H9 (cell line): ENCODE measurements around the gene TFAM. TPM values are rescaled to one million over a fixed set of nuclear protein-coding genes. Genes with fewer than 3 reads are reported as not detected.

Experiments
- DNase-seq: peaks from one replicate; pipeline ENCODE4 v3.0.0-alpha.2; 2017
- H2AFZ ChIP-seq: one replicate; pipeline ENCODE4 v1.6.1; 2013; ENCODE audit warnings: mild to moderate bottlenecking, low read length, control low read depth, moderate library complexity
- H2AK5ac ChIP-seq: 2 replicates; pipeline ENCODE4 v1.6.1; 2013; ENCODE audit warnings: low read length, control low read depth, mixed read lengths; ENCODE audit not compliant: insufficient read length
- H2BK120ac ChIP-seq: one replicate; pipeline ENCODE4 v1.6.1; 2013; ENCODE audit warnings: low read depth, mild to moderate bottlenecking, low read length, control low read depth, inconsistent platforms; ENCODE audit not compliant: poor library complexity, severe bottlenecking
- H2BK12ac ChIP-seq: 2 replicates; pipeline ENCODE4 v1.6.1; 2013; ENCODE audit warnings: low read length, control low read depth, mixed read lengths, low read depth; ENCODE audit not compliant: insufficient read length
- H2BK15ac ChIP-seq: 2 replicates; pipeline ENCODE4 v1.6.1; 2013; ENCODE audit warnings: low read depth, low read length, control low read depth
- H2BK20ac ChIP-seq: one replicate; pipeline ENCODE4 v1.6.1; 2013; ENCODE audit warnings: low read depth, mild to moderate bottlenecking, low read length, control low read depth, inconsistent platforms; ENCODE audit not compliant: poor library complexity, severe bottlenecking
- H2BK5ac ChIP-seq: 2 replicates; pipeline ENCODE4 v1.6.1; 2013; ENCODE audit warnings: low read length, control low read depth, mixed read lengths; ENCODE audit not compliant: insufficient read length
- H3K14ac ChIP-seq: 2 replicates; pipeline ENCODE4 v1.6.1; 2013; ENCODE audit warnings: low read length, control low read depth; ENCODE audit not compliant: insufficient read depth
- H3K18ac ChIP-seq: 2 replicates; pipeline ENCODE4 v1.6.1; 2013; ENCODE audit warnings: low read depth, mild to moderate bottlenecking, mixed read lengths, low read length, control low read depth; ENCODE audit not compliant: insufficient read length
- H3K23ac ChIP-seq: 2 replicates; pipeline ENCODE4 v1.6.1; 2013; ENCODE audit warnings: low read length, control low read depth, mixed read lengths, low read depth; ENCODE audit not compliant: insufficient read length
- H3K23me2 ChIP-seq: 2 replicates; pipeline ENCODE4 v1.6.1; 2013; ENCODE audit warnings: low read depth, mild to moderate bottlenecking, mixed read lengths, low read length, control low read depth; ENCODE audit not compliant: insufficient read length, poor library complexity, severe bottlenecking
- H3K27ac ChIP-seq: 2 replicates; pipeline ENCODE4 v1.5.1; 2013; ENCODE audit warnings: low read length, control low read depth, mixed read lengths, low read depth; ENCODE audit not compliant: insufficient read length
- H3K27me3 ChIP-seq: 2 replicates; pipeline ENCODE4 v1.6.1; 2013; ENCODE audit warnings: low read length, control low read depth, inconsistent platforms; ENCODE audit not compliant: insufficient read depth
- H3K4ac ChIP-seq: 2 replicates; pipeline ENCODE4 v1.6.1; 2013; ENCODE audit warnings: low read depth, mild to moderate bottlenecking, control low read depth, inconsistent platforms, low read length, moderate library complexity
- H3K4me1 ChIP-seq: 2 replicates; pipeline ENCODE4 v1.6.1; 2013; ENCODE audit warnings: low read length, control low read depth, inconsistent platforms; ENCODE audit not compliant: insufficient read depth
- H3K4me2 ChIP-seq: 2 replicates; pipeline ENCODE4 v1.6.1; 2013; ENCODE audit warnings: low read length, control low read depth, mixed read lengths; ENCODE audit not compliant: insufficient read length, insufficient read depth
- H3K56ac ChIP-seq: 2 replicates; pipeline ENCODE4 v1.6.1; 2013; ENCODE audit warnings: low read depth, mild to moderate bottlenecking, mixed read lengths, low read length, control low read depth; ENCODE audit not compliant: insufficient read length
- H3K79me1 ChIP-seq: 2 replicates; pipeline ENCODE4 v1.6.1; 2013; ENCODE audit warnings: low read depth, mild to moderate bottlenecking, moderate library complexity, low read length, control low read depth, inconsistent platforms; ENCODE audit not compliant: insufficient read depth, poor library complexity, severe bottlenecking
- H3K79me2 ChIP-seq: 2 replicates; pipeline ENCODE4 v1.6.1; 2013; ENCODE audit warnings: low read length, control low read depth, inconsistent platforms; ENCODE audit not compliant: insufficient read depth
- H3K9ac ChIP-seq: 2 replicates; pipeline ENCODE4 v1.6.1; 2013; ENCODE audit warnings: low read length, control low read depth, mixed read lengths; ENCODE audit not compliant: insufficient read length; ENCODE audit errors: extremely low read depth
- H3K9me3 ChIP-seq: one replicate; pipeline ENCODE4 v1.6.1; 2013; ENCODE audit warnings: low read depth, low read length, inconsistent platforms; ENCODE audit not compliant: control insufficient read depth
- H3T11ph ChIP-seq: one replicate; pipeline ENCODE4 v1.6.1; 2013; ENCODE audit warnings: mild to moderate bottlenecking, low read length, control low read depth, inconsistent platforms
- H4K20me1 ChIP-seq: one replicate; pipeline ENCODE4 v1.6.1; 2013; ENCODE audit not compliant: control insufficient read depth, insufficient read length, insufficient read depth
- H4K5ac ChIP-seq: 2 replicates; pipeline ENCODE4 v1.6.1; 2013; ENCODE audit warnings: low read depth, mild to moderate bottlenecking, mixed read lengths, low read length, control low read depth; ENCODE audit not compliant: insufficient read length
- H4K8ac ChIP-seq: replicated peaks from 2 replicates; pipeline ENCODE4 v1.6.1; 2013; ENCODE audit warnings: low read length, control low read depth, mixed read lengths, low read depth; ENCODE audit not compliant: insufficient read length
- H4K91ac ChIP-seq: 2 replicates; pipeline ENCODE4 v1.6.1; 2013; ENCODE audit warnings: low read depth, mild to moderate bottlenecking, moderate library complexity, mixed read lengths, low read length, control low read depth; ENCODE audit not compliant: insufficient read length
- H3K27ac Mint-ChIP-seq, 3 experiments: 2 replicates in 2 of 3; 3 replicates in 1 of 3; pipeline ENCODE4 v1.8.0; 2020 to 2021; ENCODE audit warnings: mixed read lengths in 3 of 3, mild to moderate bottlenecking in 1 of 3, moderate library complexity in 1 of 3
- H3K27me3 Mint-ChIP-seq: 2 replicates; pipeline ENCODE4 v1.8.0; 2021; ENCODE audit warnings: low read depth, mild to moderate bottlenecking, moderate library complexity, mixed read lengths
- H3K36me3 Mint-ChIP-seq, 3 experiments: 2 replicates in 2 of 3; 3 replicates in 1 of 3; pipeline ENCODE4 v1.8.0; 2020 to 2021; ENCODE audit warnings: low read depth in 3 of 3, mixed read lengths in 3 of 3; ENCODE audit not compliant: insufficient read depth in 1 of 3
- H3K4me1 Mint-ChIP-seq, 2 experiments: 2 replicates each; pipeline ENCODE4 v1.8.0; 2020; ENCODE audit warnings: mixed read lengths in 2 of 2
- H3K4me3 Mint-ChIP-seq, 2 experiments: 2 replicates in 1 of 2; 3 replicates in 1 of 2; pipeline ENCODE4 v1.8.0; 2020 to 2021; ENCODE audit warnings: mild to moderate bottlenecking in 2 of 2, mixed read lengths in 2 of 2, moderate library complexity in 1 of 2
- H3K9me3 Mint-ChIP-seq, 2 experiments: 2 replicates in 1 of 2; 3 replicates in 1 of 2; pipeline ENCODE4 v1.8.0; 2020; ENCODE audit warnings: mild to moderate bottlenecking in 2 of 2, mixed read lengths in 2 of 2, moderate library complexity in 1 of 2
- WGBS: extraction: QIAGEN DNeasy Blood & Tissue Kit; methylation state at CpG from one replicate; pipeline ENCODE4 v1.1.7; 2013; ENCODE audit warnings: missing lambda C conversion rate, low lambda C conversion rate, mixed read lengths; ENCODE audit not compliant: insufficient read length; ENCODE audit errors: extremely low coverage; 5-methylcytosine and 5-hydroxymethylcytosine counted together
- total RNA-seq: library from RNA; stranded (reverse); gene quantifications from 2 replicates; pipeline ENCODE4 v1.2.1, GENCODE V29; 2021
- TF ChIP-seq, protein P1 (sequence below): fragments of 200-600 bp; sonication (generic); conservative IDR thresholded peaks from 3 replicates; pipeline ENCODE4 v1.8.0; 2021; ENCODE audit warnings: antibody characterized with exemption, mild to moderate bottlenecking

Gene TFAM
- total RNA-seq, 1 experiment from 2014 or later = 144 TPM

DNA sequence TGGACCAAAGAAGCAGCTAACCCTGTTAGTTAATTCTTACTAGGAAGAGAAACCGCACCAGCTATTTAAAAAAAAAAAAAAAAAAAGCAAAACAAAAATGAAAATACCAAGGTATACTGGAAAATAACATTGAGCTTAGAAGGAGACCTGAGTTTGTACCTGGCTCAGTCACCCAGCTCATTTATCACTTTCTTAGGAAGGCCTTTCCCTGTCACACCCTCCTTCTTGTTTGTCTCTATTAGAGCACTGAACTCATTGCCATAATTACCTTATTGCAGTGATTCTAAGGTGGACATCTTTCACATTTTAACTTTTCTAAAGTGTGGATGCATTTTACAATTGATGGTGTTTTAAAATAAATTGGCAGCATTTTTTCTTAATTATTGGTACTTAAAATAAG, 26.3 kb upstream of the TFAM start:
- Histone ChIP-seq H2BK20ac (no peak overlapping the region), H3K14ac (no peak overlapping the region), H4K8ac (no peak overlapping the region), H4K5ac (no peak overlapping the region), H3K79me1 (no peaks in the 10 kb centered on the region), H2AFZ (no peak overlapping the region), H3K56ac (no peak overlapping the region), H4K91ac (no peak overlapping the region), H3K4me1 (no peaks in the 10 kb centered on the region; the same call in 1 of the 2 replicates), H3K9me3 (no peaks in the 10 kb centered on the region), H2BK120ac (no peak overlapping the region), H3K27ac (no peak overlapping the region), H3K23ac (no peak overlapping the region), H3K4me2 (no peak overlapping the region), H2BK15ac (no peak overlapping the region), H4K20me1 (no peaks in the 10 kb centered on the region), H3K9ac (no peak overlapping the region), H3K79me2 (no peaks in the 10 kb centered on the region), H3K18ac (no peak overlapping the region), H3K27me3 (no peaks in the 10 kb centered on the region), H3T11ph (no peak overlapping the region), H2BK12ac (no peak overlapping the region), H3K4ac (no peak overlapping the region), H2AK5ac (no peak overlapping the region), H2BK5ac (no peak overlapping the region), H3K23me2 (no peaks in the 10 kb centered on the region)
- no peaks in the 10 kb centered on the region for H3K9me3 Mint-ChIP-seq
- no peaks in the 10 kb centered on the region for H3K27me3 Mint-ChIP-seq
- H3K36me3 Mint-ChIP-seq = peaks cover 0 to 3% (median 0%) of the 10 kb centered on the region in 3 experiments; a peak in 1 of 7 replicates
- DNase-seq = no peak
- H3K4me3 Mint-ChIP-seq = no peak overlapping the region
- WGBS = no CpG with 5 or more reads among the region's 1 CpG
- TF ChIP-seq, protein P1, sequence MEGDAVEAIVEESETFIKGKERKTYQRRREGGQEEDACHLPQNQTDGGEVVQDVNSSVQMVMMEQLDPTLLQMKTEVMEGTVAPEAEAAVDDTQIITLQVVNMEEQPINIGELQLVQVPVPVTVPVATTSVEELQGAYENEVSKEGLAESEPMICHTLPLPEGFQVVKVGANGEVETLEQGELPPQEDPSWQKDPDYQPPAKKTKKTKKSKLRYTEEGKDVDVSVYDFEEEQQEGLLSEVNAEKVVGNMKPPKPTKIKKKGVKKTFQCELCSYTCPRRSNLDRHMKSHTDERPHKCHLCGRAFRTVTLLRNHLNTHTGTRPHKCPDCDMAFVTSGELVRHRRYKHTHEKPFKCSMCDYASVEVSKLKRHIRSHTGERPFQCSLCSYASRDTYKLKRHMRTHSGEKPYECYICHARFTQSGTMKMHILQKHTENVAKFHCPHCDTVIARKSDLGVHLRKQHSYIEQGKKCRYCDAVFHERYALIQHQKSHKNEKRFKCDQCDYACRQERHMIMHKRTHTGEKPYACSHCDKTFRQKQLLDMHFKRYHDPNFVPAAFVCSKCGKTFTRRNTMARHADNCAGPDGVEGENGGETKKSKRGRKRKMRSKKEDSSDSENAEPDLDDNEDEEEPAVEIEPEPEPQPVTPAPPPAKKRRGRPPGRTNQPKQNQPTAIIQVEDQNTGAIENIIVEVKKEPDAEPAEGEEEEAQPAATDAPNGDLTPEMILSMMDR = no peak
- H3K27ac Mint-ChIP-seq = no peak overlapping the region
- peaks cover 0 to 11% of the 10 kb centered on the region in 2 experiments; a peak in 2 of 4 replicates for H3K4me1 Mint-ChIP-seq
